Kasumi-1 (cell line): ENCODE results near the gene PRORP.
A peak's percentile ranks its signal among the peaks of the same experiment; 100 is the strongest.
"Not testable (repeated sequence)": the region's sequence is repeated elsewhere in the genome, so short reads cannot be mapped to it uniquely, and the experiment has no call there.

ENCODE experiments used
- DNase-seq, 2 experiments: peaks; one replicate each; lab custom pipeline; 2025; lab: John Stamatoyannopoulos, UW

Gene PRORP

DNA sequence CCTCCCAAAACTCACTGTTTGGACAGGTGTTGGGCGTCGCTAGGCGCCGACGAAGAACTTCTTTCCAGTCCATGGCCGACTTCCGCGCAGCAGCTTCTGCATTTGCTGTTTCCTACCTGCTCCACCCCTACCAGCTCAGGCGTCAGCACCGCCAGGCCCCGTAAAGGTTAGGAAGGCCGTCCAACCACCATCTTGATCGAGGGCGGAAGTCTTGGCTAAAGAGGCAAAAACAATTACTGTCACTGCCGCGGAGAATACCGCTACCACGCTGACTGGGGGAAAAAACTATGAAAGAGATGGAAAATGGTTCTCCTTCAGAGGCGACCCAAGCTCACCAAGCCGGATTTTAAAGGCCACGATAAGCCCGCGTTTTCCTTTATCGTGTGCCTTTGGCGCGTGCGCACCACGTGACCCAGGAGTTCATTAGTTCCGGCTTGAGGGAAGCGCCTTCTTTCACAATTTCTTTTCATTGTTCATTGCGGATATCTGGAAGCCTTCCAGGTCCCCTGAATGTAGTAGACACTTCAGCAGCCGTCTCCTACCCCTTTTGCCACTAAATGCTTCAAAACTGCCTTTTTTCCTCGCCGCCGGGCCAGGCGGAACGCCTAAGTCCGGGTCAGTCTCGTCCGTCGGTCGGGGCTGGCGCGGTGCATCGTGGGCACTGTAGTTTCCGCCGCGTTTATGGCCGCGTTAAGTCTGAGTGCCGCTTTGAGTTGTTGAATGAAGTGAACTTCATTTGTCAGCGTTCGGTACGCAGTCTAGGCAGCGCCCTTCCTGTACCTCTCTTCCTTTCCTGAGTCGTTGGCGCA lies at the start of gene PRORP, which contains the start of gene PPP2R3C:
PRORP (plus strand) TSS at position 666 of the 809 bp plus-strand sequence. CDS start 694 bp downstream, outside the sequence.
PPP2R3C (minus strand) TSS at position 104 of the 809 bp plus-strand sequence; CDS start at position 73, 31 bp downstream.
- peak; percentile 92 for DNase-seq

DNA sequence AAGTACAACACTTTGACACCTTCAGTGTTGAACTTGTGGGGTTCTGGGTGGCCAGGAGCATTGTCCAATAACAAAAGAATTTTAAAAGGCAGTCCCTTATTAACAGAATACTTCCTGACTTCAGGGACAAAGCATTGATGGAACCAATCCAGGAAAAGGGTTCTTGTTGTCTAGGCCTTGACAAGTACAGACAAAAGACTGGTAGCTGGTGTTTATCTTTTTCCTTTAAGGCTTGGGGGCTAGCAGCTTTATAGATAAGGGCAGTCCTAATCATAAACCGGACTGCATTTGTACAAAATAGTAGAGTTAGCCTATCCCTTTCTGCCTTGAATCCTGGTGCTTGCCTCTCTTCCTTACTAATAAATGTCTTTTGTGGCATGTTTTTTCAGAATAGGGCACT lies 48.9 kb upstream of the PRORP start:
- no peak for DNase-seq

DNA sequence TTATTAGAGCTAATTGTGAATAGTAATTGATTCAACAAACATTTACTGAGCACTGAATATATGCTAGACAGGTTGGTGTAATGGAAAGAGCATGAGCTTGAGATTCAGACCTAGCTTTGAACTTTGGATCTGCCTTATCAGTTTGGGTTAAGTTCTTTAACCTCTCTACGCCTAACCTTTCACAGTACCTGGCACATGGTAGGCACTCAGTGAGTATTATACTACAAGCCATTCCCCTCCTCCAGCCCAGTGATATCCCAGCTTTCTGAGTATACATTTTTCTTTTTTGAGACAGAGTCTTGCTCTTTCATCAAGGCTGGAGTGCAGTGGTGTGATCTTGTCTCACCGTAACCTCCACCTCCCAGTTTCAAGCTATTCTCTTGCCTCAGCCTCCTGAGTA lies 44.3 kb upstream of the PRORP start:
- no peak for DNase-seq

DNA sequence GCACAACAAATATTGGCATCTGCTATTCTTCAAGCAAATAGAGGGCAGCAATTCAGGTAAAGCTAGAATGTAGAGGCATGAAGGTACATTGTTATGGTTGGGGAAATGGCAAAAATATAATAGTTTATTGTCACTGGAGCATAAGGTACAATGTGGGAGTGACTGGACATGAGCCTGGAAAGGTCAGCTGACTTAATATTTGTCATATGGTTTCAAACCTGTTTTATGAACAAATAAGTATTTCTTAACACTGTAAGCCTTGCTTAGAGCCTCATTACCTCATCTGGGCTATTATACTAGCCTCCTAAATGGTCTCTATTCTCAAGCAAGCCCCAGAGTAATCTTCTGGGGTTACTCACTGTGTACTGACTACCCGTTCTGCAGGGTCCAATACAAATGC lies 42.6 kb upstream of the PRORP start:
- DNase-seq, result no peak

DNA sequence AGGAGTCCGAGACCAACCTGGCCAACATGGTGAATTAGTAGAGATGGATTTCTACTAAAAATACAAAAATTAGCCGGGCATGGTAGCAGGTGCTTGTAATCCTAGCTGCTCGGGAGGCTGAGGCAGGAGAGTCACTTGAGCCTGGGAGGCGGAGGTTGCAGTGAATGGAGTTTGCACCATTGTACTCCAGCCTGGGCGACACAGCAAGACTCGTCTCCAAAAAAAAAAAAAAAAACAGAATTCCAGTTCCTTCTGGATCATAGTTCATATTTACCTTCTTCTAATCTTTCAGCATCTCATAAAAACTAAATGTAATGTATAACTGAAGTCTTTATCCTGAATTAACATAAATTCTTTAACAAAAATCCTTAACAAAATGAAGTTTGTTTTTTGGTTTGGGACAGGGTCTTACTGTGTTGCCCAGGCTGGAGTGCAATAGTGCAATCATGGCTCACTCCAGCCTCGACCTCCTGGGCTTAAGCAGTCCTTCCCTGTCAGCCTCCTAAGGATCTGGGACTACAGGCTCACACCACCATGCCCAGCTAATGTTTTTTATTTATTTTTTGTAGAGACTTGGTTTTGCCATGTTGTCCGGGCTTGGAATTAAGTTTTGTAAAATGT lies 38.7 kb upstream of the PRORP start:
- DNase-seq, result no peak

DNA sequence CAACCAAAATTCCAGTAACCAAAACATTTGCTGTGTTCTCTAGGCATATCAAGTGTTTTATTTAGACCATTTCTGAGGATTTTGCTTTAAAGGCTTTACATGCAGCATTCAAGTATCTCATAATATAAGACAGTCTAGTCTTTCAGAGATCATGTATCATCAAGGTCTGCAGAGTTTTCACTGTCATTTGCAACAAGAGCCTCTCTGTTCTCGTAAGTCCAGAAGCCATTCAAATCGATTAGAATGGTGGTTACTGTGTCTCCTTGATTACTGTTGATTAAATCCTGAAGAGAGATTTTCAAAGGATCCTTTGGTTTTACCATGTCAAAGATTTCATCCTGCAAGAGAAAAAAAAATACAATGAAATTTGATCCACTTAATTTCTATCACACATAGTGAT lies 36.9 kb upstream of the PRORP start:
- no peak for DNase-seq

DNA sequence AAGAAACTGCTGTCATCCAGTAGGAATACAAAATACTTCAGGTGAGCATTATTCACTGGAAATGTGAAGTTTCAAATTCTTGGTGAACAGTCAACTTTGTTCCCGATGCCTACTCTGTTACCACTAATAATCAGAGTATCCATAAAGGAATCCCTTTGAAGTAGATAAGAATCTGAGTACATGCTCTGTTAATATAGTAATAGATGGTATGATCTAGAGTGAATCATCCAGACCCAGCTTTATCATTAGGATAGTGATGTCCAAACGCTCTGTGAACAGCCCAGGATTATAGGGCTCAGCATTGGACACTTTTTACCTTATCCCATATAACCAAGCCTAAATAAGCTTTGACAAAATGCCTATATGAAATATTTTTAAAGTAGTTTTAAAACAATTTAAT lies 33.8 kb upstream of the PRORP start:
- DNase-seq, result no peak

DNA sequence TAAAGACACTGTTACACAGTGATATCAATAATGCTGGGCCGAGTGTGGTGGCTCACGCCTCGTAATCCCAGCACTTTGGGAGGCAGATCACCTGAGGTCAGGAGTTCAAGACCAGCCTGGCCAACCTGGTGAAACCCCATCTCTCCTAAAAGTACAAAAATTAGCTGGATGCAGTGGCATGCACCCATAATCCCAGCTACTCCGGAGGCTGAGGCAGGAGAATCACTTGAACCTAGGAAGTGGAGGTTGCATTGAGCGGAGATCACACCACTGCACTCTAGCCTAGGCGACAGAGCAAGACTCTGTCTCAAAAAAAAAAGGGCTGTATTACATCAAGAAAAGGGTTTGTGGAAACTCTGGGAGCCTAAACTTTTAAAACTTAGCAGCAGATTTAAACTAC lies 27.7 kb upstream of the PRORP start:
- not testable (repeated sequence) for DNase-seq

DNA sequence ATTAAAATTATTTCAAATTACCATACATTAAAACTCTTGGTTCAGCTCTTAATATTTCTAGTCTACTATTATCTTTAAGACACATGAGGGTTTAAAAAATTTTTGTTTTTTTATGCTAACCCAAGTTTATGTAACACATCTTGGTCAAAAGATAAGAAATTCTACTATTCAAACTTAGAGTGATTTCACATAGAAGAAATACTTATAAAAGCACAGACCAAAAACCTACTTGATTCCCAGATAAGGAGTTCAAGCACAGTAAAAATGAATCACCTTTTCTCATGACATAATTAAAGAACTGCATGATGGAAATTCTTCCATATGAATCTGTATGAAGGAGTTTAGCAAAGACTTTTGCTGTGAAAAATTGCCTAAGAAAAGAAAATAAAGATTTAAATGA lies 14.5 kb upstream of the PRORP start:
- DNase-seq, result no peak

DNA sequence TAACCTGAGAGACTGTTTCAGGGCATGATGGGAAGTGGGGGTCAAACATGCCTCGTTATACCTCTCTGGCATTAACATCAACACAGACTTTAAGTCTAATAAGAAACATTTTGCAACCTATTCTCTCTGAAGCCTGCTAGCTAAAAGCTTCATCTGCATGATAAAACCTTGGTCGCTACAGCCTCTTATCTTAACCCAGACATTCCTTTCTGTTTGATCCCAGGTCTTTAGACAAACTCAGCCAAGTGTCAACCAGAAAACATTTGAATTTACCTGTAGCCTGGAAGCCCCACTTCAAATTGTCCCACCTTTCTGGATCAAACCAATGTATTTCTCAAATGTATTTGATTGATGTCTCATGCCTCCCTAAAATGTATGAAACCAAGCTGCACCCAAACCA lies 9.7 kb upstream of the PRORP start:
- DNase-seq, result no peak

DNA sequence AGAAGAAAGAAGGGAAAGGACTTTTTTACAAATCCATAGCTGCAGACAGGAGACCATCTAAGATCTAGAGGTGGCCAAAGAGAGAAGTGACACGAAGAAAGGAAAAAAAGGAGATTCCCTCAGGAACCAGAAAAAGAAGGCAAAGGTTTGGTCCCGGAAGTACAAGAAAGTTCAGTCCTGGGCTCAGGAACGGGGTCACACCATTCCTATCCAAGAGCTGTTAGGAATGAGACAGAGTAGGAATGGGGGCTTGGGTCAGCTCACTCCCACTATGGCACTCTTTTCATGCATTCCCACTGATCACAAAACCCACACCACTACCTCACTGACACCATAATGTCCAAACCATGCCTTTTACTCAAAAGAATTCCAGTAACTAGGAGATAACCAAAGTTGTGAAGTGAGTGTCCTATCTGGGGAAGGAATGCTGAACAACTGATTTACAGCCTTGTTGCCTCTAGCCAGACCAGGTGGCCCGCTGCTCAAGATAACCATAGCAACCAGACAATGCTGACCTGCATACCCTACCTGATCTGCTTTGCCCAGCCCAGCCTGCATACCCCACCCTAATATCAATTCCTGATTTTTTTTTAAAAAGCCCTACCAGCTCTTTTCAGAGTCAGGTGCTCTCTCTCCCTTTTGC lies 8.9 kb upstream of the PRORP start:
- DNase-seq, result no peak

DNA sequence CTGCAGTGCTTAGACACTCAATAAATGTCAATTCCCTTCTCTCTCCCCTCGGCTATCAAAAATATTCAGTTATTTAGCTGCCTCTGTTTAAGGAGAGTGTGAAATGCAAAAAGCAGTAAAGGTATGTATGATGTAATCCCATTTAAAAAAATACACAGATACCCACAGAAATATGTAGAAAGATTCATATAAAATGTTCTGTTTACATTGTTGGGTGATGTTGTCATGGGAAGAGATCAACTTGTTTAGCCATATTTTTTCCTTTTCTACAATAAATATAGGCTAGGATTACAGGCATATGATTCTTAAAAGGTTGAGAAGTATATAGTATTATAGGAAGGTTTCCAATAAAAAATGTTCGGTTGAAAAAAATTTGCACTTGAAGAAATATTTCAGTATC lies 8.3 kb upstream of the PRORP start:
- DNase-seq, result no peak

DNA sequence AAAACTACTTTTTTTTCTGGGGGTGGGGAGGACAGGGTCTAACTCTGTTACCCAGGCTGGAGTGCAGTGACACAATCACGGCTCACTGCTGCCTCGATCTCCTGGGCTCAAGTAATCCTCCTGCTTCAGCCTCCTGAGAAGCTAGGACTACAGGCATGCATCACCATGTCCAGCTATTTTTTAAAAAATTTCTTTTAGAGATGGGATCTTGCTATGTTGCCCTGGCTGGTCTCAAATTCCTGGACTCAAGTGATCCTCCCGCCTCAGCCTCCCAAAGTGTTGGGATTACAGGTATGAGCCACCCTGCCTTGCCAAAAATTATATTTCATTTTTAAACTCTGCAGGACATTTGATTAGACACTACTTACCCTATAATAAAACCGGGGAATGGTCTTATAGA lies 6.1 kb upstream of the PRORP start:
- no peak for DNase-seq

DNA sequence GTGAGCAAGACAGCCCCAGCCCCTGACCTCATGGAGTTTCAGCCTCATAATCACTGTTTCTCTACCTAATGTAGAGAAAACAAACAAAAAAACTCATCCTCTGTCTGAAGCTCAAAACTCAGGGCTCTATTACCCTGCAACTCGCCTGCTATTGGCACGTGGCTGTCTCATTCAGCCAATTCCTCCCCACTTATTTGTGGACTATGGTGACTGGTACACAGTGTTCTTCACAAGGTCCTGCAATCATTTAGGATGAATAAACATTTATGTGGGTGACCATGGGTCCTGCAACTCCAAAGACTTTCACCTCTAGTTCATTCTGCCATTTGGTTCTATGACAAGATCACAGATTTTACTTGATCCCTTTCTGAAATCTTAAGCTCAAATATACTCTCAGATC lies 5.2 kb upstream of the PRORP start:
- no peak for DNase-seq

DNA sequence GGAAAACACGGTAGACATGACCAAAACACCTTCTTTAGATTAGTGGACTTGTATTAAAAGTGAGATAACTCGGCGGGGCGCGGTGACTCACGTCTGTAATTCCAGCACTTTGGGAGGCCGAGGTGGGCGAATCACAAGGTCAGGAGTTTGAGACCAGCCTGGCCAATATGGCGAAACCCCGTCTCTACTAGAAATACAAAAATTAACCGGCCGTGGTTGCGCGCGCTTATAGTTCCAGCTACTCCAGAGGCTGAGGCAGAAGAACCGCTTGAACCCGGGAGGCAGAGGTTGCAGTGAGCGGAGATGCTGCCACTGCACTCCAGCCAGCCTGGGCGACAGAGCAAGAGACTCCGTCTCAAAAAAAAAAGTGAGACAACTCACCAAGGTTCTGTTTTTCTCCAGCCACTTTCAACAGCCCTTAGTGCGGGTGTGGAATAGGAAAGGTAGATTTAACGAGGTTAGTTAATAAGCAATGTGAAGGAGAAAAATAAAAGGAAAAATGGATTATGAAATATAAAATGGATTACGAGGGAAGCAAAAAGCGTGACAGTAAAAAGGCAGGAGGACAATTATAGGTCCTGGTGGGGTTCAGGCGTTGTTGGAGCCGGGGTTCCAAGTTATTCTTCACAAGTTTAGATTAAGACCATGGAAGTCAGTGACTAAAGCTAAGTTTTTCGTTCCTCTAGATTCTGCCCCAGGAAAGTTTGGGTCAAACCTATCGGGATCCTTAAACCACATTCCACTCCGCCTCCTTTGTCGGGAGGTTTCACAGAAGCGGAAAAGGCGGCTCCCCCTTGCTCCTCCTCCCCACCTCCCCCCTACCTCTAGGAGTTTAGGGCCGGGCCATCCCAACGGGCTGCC lies 1.1 kb upstream of the PRORP start:
- DNase-seq, result peak; percentile 70 to 80

DNA sequence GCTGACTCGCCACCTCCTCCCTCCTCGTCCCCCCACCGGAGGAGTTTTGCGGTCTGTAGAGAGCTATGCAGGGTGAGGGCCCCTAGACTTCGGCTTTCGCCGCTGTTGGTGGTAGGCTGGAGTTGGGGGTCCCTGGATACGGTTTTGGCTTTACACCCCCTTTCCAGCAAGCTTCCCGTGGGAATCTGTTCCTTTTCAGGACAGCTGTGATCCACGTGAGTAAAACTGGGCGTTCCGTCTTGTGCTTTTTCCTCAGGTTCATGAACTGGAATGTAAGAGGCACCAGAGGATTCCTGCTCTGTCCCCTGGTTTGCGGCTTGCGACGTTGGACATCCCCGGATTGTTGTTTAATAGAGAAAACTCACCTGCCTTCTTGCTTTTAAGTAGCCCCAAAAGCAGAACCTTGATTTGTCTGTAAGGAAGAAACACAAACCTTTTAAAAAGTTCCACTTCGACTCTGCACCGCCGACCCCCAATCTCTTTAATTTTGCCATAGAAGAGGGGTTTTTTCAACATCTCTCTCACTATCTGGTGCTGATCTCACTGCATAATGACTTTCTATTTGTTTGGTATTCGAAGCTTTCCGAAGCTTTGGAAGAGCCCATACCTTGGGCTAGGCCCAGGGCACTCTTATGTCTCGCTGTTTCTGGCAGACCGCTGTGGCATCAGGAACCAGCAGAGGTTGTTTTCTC lies 490 bp downstream of the PRORP start:
- DNase-seq, result peak; percentile 52 to 60

DNA sequence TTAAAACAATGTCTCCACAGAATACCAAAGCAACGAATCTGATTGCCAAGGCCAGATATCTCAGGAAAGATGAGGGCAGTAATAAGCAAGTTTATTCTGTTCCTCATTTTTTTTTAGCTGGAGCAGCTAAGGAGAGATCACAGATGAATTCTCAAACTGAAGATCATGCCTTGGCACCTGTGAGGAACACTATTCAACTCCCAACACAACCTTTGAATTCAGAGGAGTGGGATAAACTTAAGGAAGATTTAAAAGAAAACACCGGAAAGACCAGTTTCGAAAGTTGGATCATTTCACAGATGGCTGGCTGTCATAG lies 994 bp downstream of the PRORP start:
- no peak for DNase-seq

DNA sequence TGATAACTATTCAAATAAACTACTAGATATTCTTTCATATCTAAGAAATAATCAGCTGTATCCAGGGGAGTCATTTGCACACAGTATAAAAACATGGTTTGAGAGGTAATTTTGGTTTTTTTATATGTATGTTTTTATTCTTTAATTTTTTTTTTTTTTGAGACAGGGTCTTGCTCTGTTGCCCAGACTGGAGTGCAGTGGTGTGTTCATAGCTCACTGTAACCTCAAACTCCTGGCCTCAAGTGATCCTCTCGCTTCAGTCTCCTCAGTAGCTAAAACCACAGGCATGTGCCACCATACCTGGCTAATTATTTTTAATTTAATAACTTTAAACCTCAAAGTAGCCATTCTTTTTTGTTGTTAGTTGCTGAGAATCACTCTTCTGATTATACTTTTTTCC lies 1.8 kb downstream of the PRORP start:
- DNase-seq, result no peak

DNA sequence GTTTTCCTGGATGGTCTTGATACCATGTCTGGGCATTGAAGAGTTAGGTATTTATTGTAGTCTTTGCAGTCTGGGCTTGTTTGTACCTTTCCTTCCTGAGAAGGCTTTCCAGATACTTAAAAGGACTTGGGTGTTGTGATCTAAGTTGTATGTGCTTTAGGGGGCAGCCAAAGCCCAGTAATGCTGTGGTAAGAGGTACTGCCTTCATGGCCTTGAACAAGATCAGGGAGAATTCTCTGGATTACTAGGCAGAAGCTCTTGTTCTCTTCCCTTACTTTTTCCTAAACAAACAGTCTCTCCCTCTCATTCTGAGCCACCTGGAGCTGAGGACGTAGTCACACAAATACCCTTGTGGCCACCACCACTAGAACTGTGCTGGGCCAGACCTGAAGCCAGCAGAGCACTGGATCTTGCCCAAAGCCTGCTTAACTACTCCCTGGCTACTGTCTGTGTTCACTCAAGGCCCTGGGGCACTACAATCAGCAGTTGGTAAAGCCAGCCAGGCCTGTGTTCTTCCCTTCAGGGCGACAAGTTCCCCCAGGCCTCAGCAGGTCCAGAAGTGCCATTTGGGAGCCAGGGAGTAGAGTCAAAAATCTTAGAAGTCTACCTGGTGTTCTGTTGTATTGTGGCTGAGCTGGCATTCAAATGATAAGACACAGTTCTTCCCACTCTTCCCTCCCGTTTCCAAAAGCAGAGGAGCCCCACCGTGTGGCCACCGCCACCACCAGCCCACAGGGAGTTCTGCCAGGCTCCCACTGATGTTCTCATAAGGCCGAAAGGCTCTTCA lies 11.4 kb downstream of the PRORP start:
- no peak for DNase-seq

DNA sequence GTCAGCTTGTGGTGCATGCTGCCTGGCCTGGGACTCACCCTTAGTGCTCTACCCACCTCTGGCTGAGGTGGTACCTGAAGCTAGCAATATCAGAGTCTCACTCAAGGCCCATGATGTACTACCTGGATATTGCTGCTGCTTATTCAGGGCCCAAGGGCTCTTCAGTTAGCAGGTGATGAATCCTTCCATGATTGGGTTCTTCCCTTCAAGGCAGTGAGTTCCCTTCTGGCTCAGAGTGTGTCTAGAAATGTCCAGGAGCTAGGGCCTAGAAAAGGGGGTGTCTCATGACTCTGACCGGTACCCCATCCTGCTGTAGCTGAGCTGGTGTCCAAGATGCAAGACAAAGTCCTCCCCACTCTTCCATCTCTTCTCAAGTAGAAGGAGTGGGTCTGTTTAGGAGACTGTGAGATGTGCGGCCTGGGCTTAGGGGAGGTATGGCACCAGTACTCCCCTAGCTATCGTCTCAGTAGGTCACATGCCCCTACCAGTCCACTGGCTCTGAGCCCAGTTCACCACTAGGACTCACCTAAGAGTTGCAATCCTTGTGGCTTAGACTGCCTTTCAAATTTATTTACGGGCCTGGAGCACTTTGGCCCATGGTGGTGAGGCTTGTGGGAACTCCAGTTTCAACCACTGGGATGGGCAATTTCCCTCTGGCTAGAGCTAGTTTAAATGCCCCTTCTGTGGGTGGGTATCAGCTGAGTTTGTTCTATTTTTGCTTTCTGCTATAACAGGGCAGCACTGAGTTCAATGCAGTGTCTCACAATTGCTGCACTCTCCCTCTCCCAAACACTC lies 12.2 kb downstream of the PRORP start:
- DNase-seq, result no peak
